Testis (tissue), 3 donors: ENCODE measurements around the gene ENTREP3. TPM values are rescaled to one million over a fixed set of nuclear protein-coding genes. Genes with fewer than 3 reads are reported as not detected.
"Not testable (repeated sequence)": the region's sequence is repeated elsewhere in the genome, so short reads cannot be mapped to it uniquely, and the experiment has no call there.

Experiments used
- DNase-seq: peaks from one replicate; pipeline ENCODE4 v3.0.0-alpha.2; 2019
- H3K27ac ChIP-seq, 2 donors: fragments of 200-600 bp; sonication (generic); one replicate each; pipeline ENCODE4 v1.5.1; 2019
- H3K27me3 ChIP-seq: fragments of 200-600 bp; sonication (generic); one replicate; pipeline ENCODE4 v1.5.1; 2019
- H3K36me3 ChIP-seq: fragments of 200-600 bp; sonication (generic); one replicate; pipeline ENCODE4 v1.5.1; 2017; ENCODE audit warnings: low read depth; ENCODE audit errors: missing control alignments
- H3K4me1 ChIP-seq: fragments of 200-600 bp; sonication (generic); one replicate; pipeline ENCODE4 v1.5.1; 2019
- H3K4me3 ChIP-seq, 2 donors: fragments of 200-600 bp; sonication (generic); one replicate each; pipeline ENCODE4 v1.5.1; 2017 to 2019
- H3K9me3 ChIP-seq: fragments of 200-600 bp; sonication (generic); one replicate; pipeline ENCODE4 v1.5.1; 2017
- CTCF ChIP-seq, 3 experiments: fragments of 450-650 bp in 2 of 3; fragments of 200-600 bp in 1 of 3; sonication (generic) in 1 of 3; IDR thresholded peaks; one replicate each; pipeline ENCODE4 v1.5.1; 2016 to 2019; ENCODE audit warnings: antibody characterized with exemption in 3 of 3, mild to moderate bottlenecking in 2 of 3, moderate library complexity in 1 of 3
- POLR2A ChIP-seq: fragments of 450-650 bp; IDR thresholded peaks from one replicate; pipeline ENCODE4 v1.6.1; 2017; ENCODE audit warnings: antibody characterized with exemption, mild to moderate bottlenecking, moderate library complexity
- WGBS, 2 donors: methylation state at CpG; one replicate each; pipeline ENCODE4 v1.1.5; 2018; 5-methylcytosine and 5-hydroxymethylcytosine counted together
- intact Hi-C: fragments of 100-400 bp; cut with DNase I; formaldehyde crosslinking; loops from one replicate; pipeline ENCODE4 v1.15.1; 2023; ENCODE audit warnings: low total_unique reads
- polyA plus RNA-seq: library from polyadenylated mRNA; stranded (reverse); fragments of 350-450 nt; fragmentation: Illumina TruSeq; extraction: RNeasy Lipid Tissue Mini Kit (QIAGEN cat#74804); gene quantifications from one replicate; pipeline ENCODE4 v1.2.3, GENCODE V29; 2014; ENCODE audit warnings: low read depth, low replicate concordance; ENCODE audit not compliant: insufficient read depth
- total RNA-seq, 2 donors: library from RNA; depleted of rRNA; stranded (reverse); fragments of >200 nt; gene quantifications; one replicate each; pipeline ENCODE4 v1.2.3, GENCODE V29; 2016

The ENTREP3 gene
- total and polyA plus RNA-seq, 3 donors from 2014 or later, result 14.3 to 27.9 (median 15.8) TPM

- no peak overlapping the region for H3K27ac ChIP-seq
- H3K9me3 ChIP-seq, result no peaks in the 10 kb centered on the region
- peaks cover 33% of the 10 kb centered on the region for H3K4me1 ChIP-seq
- intact Hi-C loops, result loop anchor here (10.0 kb wide), 2 partner anchors 75 to 345 kb away; partner anchors contain the start of gene RUSC1
- TF ChIP-seq POLR2A (no peak), CTCF (IDR thresholded peaks at IDR 0.05) (no peak)
- peak overlapping the region; percentile 5 to 47 for H3K4me3 ChIP-seq
- H3K36me3 ChIP-seq, result no peaks in the 10 kb centered on the region
- no peak for DNase-seq
- WGBS, 2 donors, result 40% methylated on average over 24 of the region's 28 CpGs; no CpG with 5 or more reads in 1 of the 2 donors
- H3K27me3 ChIP-seq, result no peaks in the 10 kb centered on the region
These were observed 5.0 kb downstream of the ENTREP3 start for GRCh38 chr1:155250246-155250632.

GRCh38 chr1:155247667-155248553 lies 7.4 kb downstream of the ENTREP3 start:
- intact Hi-C loops, result no loop called here
- WGBS, 2 donors, result 86 to 91% methylated on average over 18 to 26 of the region's 26 CpGs
- Histone ChIP-seq H3K36me3 (no peaks in the 10 kb centered on the region), H3K4me3 (no peak overlapping the region), H3K27ac (no peak overlapping the region), H3K9me3 (no peaks in the 10 kb centered on the region), H3K27me3 (no peaks in the 10 kb centered on the region), H3K4me1 (peaks cover 24% of the 10 kb centered on the region)
- DNase-seq, result no peak
- no peak for TF ChIP-seq POLR2A
- TF ChIP-seq CTCF (IDR thresholded peaks at IDR 0.05), result no peak

GRCh38 chr1:155246796-155247195 lies 8.5 kb downstream of the ENTREP3 start:
- H3K27ac ChIP-seq, H3K9me3 ChIP-seq, intact Hi-C loops, H3K36me3 ChIP-seq, H3K27me3 ChIP-seq, DNase-seq, H3K4me3 ChIP-seq: not testable (repeated sequence)
- H3K4me1 ChIP-seq, result peaks cover 21% of the 10 kb centered on the region
- WGBS, 2 donors, result 94 to 96% methylated on average over 3 of the region's 3 CpGs

- Histone ChIP-seq H3K27me3 (no peaks in the 10 kb centered on the region), H3K4me3 (peak overlapping the region; percentile 64 to 72), H3K36me3 (no peaks in the 10 kb centered on the region), H3K9me3 (no peaks in the 10 kb centered on the region), H3K4me1 (peaks cover 8% of the 10 kb centered on the region), H3K27ac (peak overlapping the region; percentile 81 to 94)
- intact Hi-C loops, result no loop called here
- no peak for TF ChIP-seq CTCF (IDR thresholded peaks at IDR 0.05)
- no peak for TF ChIP-seq POLR2A
- WGBS, 2 donors, result 42 to 48% methylated on average over 8 of the region's 8 CpGs
- no peak for DNase-seq
These were observed 10.1 kb downstream of the ENTREP3 start for GRCh38 chr1:155245163-155245524.

- H3K27ac ChIP-seq, result peak overlapping the region; percentile 81 to 94
- H3K4me1 ChIP-seq, result peaks cover 8% of the 10 kb centered on the region
- DNase-seq, result peak; percentile 98
- TF ChIP-seq POLR2A, result peak; percentile 16
- TF ChIP-seq CTCF (IDR thresholded peaks at IDR 0.05), result peak; percentile 74 to 94 (median 93)
- 1% methylated on average over 53 of the region's 53 CpGs for WGBS, 2 donors
- intact Hi-C loops, result no loop called here
- H3K36me3 ChIP-seq, result no peaks in the 10 kb centered on the region
- H3K4me3 ChIP-seq, result peak overlapping the region; percentile 64 to 72
- no peaks in the 10 kb centered on the region for H3K27me3 ChIP-seq
- H3K9me3 ChIP-seq, result no peaks in the 10 kb centered on the region
These were observed 10.7 kb downstream of the ENTREP3 start for GRCh38 chr1:155244368-155245162.
